IPS-NIHi7 (cell line): ENCODE results near the gene GPX8.

Experiments
- DNase-seq: peaks from one replicate; pipeline ENCODE4 v3.0.0; 2012; ENCODE audit warnings: mixed read lengths; ENCODE audit errors: extremely low spot score

The GPX8 gene

GRCh38 chr5:55172051-55172899, 12.3 kb downstream of the GPX8 start:
- peak; percentile 63 for DNase-seq

GRCh38 chr5:55172937-55173686, 13.1 kb downstream of the GPX8 start, which contains the start of gene CDC20B:
Gene CDC20B, minus strand, starts transcription at chr5:55173177. Its CDS starts 177 bp downstream, at chr5:55173000.
- peak; percentile 95 for DNase-seq

GRCh38 chr5:55173687-55174230, 13.8 kb downstream of the GPX8 start:
- no peak for DNase-seq

GRCh38 chr5:55175781-55176175, 15.8 kb downstream of the GPX8 start:
- DNase-seq, result peak; percentile 12

GRCh38 chr5:55176176-55176818, 16.3 kb downstream of the GPX8 start:
- DNase-seq, result peak; percentile 82

GRCh38 chr5:55177078-55177477, 17.1 kb downstream of the GPX8 start:
- no peak for DNase-seq

- no peak for DNase-seq
Measured at GRCh38 chr5:55180016-55180415, 20.0 kb downstream of the GPX8 start.

GRCh38 chr5:55187370-55187769, 27.4 kb downstream of the GPX8 start:
- DNase-seq, result peak; percentile 24

- DNase-seq, result no peak
Measured at GRCh38 chr5:55188656-55189540, 28.9 kb downstream of the GPX8 start.

GRCh38 chr5:55191165-55191564, 31.2 kb downstream of the GPX8 start:
- no peak for DNase-seq

GRCh38 chr5:55205001-55205400, 45.0 kb downstream of the GPX8 start:
- no peak for DNase-seq

GRCh38 chr5:55211184-55211874, 51.4 kb downstream of the GPX8 start:
- DNase-seq, result no peak
